Measurements from ENCODE around the gene LAMA4. TPM values are rescaled to one million over a fixed set of nuclear protein-coding genes. Genes with fewer than 3 reads are reported as not detected.

The LAMA4 gene
- total RNA-seq, 1 experiment from 2014 or later = 1.1 TPM

- peak overlapping the region; percentile 89 for H3K4me2 ChIP-seq (ENCODE audit: insufficient read depth, insufficient read length, low read length)
- no peak overlapping the region for H3K27ac ChIP-seq (ENCODE audit: insufficient read length, low read depth, low read length)
- peak overlapping the region; percentile 85 to 95 for H3K4me3 Mint-ChIP-seq
- H3K4me1 Mint-ChIP-seq = peaks cover 16 to 22% of the 10 kb centered on the region in 2 experiments
- no peak overlapping the region for H2BK12ac ChIP-seq (ENCODE audit: insufficient read length, low read depth, low read length)
- H3K9ac ChIP-seq (ENCODE audit: extremely low read depth, insufficient read length, low read length) = no peak overlapping the region
- H3K14ac ChIP-seq (ENCODE audit: insufficient read depth, low read length) = no peak overlapping the region
- no peaks in the 10 kb centered on the region for H3K79me1 ChIP-seq (ENCODE audit: insufficient read depth, low read depth, low read length, poor library complexity, severe bottlenecking)
- H3K27me3 Mint-ChIP-seq (ENCODE audit: low read depth) = peaks cover 50% of the 10 kb centered on the region
- no peak overlapping the region for H2AFZ ChIP-seq (ENCODE audit: low read length)
- H4K8ac ChIP-seq (replicated peaks; ENCODE audit: insufficient read length, low read depth, low read length) = no peak overlapping the region
- H3K9me3 ChIP-seq (ENCODE audit: control insufficient read depth, low read depth, low read length) = no peaks in the 10 kb centered on the region
- no peak for DNase-seq
- WGBS (ENCODE audit: extremely low coverage, insufficient read length, low lambda C conversion rate) = no CpG with 5 or more reads among the region's 2 CpGs
- H2BK15ac ChIP-seq (ENCODE audit: low read depth, low read length) = no peak overlapping the region
- H4K20me1 ChIP-seq (ENCODE audit: control insufficient read depth, insufficient read depth, insufficient read length) = no peaks in the 10 kb centered on the region
- no peak for TF ChIP-seq CTCF (conservative IDR thresholded peaks at IDR 0.05)
- H3K4me1 ChIP-seq (ENCODE audit: insufficient read depth, low read length) = peaks cover 6% of the 10 kb centered on the region; the same call in 1 of the 2 replicates
- peaks cover 12% of the 10 kb centered on the region for H3K23me2 ChIP-seq (ENCODE audit: insufficient read length, low read depth, low read length, poor library complexity, severe bottlenecking)
- no peaks in the 10 kb centered on the region for H3K36me3 Mint-ChIP-seq (ENCODE audit: insufficient read depth in 1 of 3, low read depth in 3 of 3)
- H2BK20ac ChIP-seq (ENCODE audit: low read depth, low read length, poor library complexity, severe bottlenecking) = no peak overlapping the region
- no peak overlapping the region for H3T11ph ChIP-seq (ENCODE audit: low read length)
- no peak overlapping the region for H4K5ac ChIP-seq (ENCODE audit: insufficient read length, low read depth, low read length)
- H3K27me3 ChIP-seq (ENCODE audit: insufficient read depth, low read length) = peaks cover 5% of the 10 kb centered on the region; the same call in 1 of the 2 replicates
- H3K9me3 Mint-ChIP-seq = no peaks in the 10 kb centered on the region
- no peak overlapping the region for H3K27ac Mint-ChIP-seq
- H3K56ac ChIP-seq (ENCODE audit: insufficient read length, low read depth, low read length) = no peak overlapping the region
- no peak overlapping the region for H3K4ac ChIP-seq (ENCODE audit: low read depth, low read length)
- H3K18ac ChIP-seq (ENCODE audit: insufficient read length, low read depth, low read length) = no peak overlapping the region
- no peak overlapping the region for H3K23ac ChIP-seq (ENCODE audit: insufficient read length, low read depth, low read length)
- H4K91ac ChIP-seq (ENCODE audit: insufficient read length, low read depth, low read length) = no peak overlapping the region
- no peak overlapping the region for H2AK5ac ChIP-seq (ENCODE audit: insufficient read length, low read length)
- no peak overlapping the region for H2BK120ac ChIP-seq (ENCODE audit: low read depth, low read length, poor library complexity, severe bottlenecking)
- no peak overlapping the region for H2BK5ac ChIP-seq (ENCODE audit: insufficient read length, low read length)
- no peaks in the 10 kb centered on the region for H3K79me2 ChIP-seq (ENCODE audit: insufficient read depth, low read length)
Measured at GRCh38 chr6:112252571-112253497, 1.5 kb downstream of the LAMA4 start.
